Ishikawa (cell line): ENCODE results near the gene PALM3.

Source experiments
- CEBPB ChIP-seq: IDR thresholded peaks from 2 replicates; pipeline ENCODE4 v1.6.1; 2012
- CREB1 ChIP-seq: IDR thresholded peaks from 2 replicates; pipeline ENCODE4 v1.6.1; 2012; ENCODE audit warnings: low read depth
- EGR1 ChIP-seq: IDR thresholded peaks from 2 replicates; pipeline ENCODE4 v1.6.1; 2012
- EP300 ChIP-seq: IDR thresholded peaks from 2 replicates; pipeline ENCODE4 v1.6.1; 2012; ENCODE audit warnings: borderline replicate concordance
- FOXM1 ChIP-seq: IDR thresholded peaks from 2 replicates; pipeline ENCODE4 v1.6.1; 2012; ENCODE audit warnings: low read depth, borderline replicate concordance
- MAX ChIP-seq: IDR thresholded peaks from 2 replicates; pipeline ENCODE4 v1.6.1; 2012
- NFIC ChIP-seq: IDR thresholded peaks from 2 replicates; pipeline ENCODE4 v1.6.1; 2012
- RAD21 ChIP-seq: IDR thresholded peaks from 2 replicates; pipeline ENCODE4 v1.6.1; 2012; ENCODE audit warnings: low read depth
- REST ChIP-seq: IDR thresholded peaks from 2 replicates; pipeline ENCODE4 v1.6.1; 2012; ENCODE audit warnings: low read depth, mild to moderate bottlenecking
- TAF1 ChIP-seq: IDR thresholded peaks from 2 replicates; pipeline ENCODE4 v1.6.1; 2012; ENCODE audit warnings: low read depth, mild to moderate bottlenecking
- TCF12 ChIP-seq: IDR thresholded peaks from 2 replicates; pipeline ENCODE4 v1.6.1; 2012; ENCODE audit warnings: low read depth
- TEAD4 ChIP-seq: IDR thresholded peaks from 2 replicates; pipeline ENCODE4 v1.6.1; 2012
- USF1 ChIP-seq: IDR thresholded peaks from 2 replicates; pipeline ENCODE4 v1.6.1; 2012
- YY1 ChIP-seq: IDR thresholded peaks from 2 replicates; pipeline ENCODE4 v1.6.1; 2012; ENCODE audit warnings: low read depth
- ZBTB7A ChIP-seq: IDR thresholded peaks from 2 replicates; pipeline ENCODE4 v1.6.1; 2012; ENCODE audit warnings: low read depth

PALM3 gene

GRCh38 chr19:14055396-14055795 lies 6.5 kb downstream of the PALM3 start:
- TF ChIP-seq YY1, result no peak
- no peak for TF ChIP-seq CREB1

- TF ChIP-seq ZBTB7A, result no peak
- no peak for TF ChIP-seq RAD21
- no peak for TF ChIP-seq TAF1
- TF ChIP-seq USF1, result no peak
- TF ChIP-seq REST, result no peak
- no peak for TF ChIP-seq FOXM1
- no peak for TF ChIP-seq TCF12
- TF ChIP-seq CEBPB, result no peak
- TF ChIP-seq EGR1, result no peak
- TF ChIP-seq CREB1, result no peak
- TF ChIP-seq YY1, result no peak
- TF ChIP-seq MAX, result no peak
- no peak for TF ChIP-seq NFIC
- TF ChIP-seq TEAD4, result no peak
- TF ChIP-seq EP300, result no peak
Observed at GRCh38 chr19:14054721-14055120, 7.2 kb downstream of the PALM3 start.

GRCh38 chr19:14054099-14054498 lies 7.8 kb downstream of the PALM3 start:
- TF ChIP-seq REST (no peak), RAD21 (no peak), NFIC (no peak), ZBTB7A (no peak), TCF12 (no peak), USF1 (no peak), EP300 (no peak), CEBPB (no peak), YY1 (no peak), MAX (no peak), TAF1 (no peak), TEAD4 (no peak), FOXM1 (no peak), EGR1 (no peak), CREB1 (no peak)

GRCh38 chr19:14053500-14053899 lies 8.4 kb downstream of the PALM3 start:
- no peak for TF ChIP-seq TEAD4
- no peak for TF ChIP-seq TCF12
- TF ChIP-seq CREB1, result no peak
- TF ChIP-seq TAF1, result no peak
- TF ChIP-seq EGR1, result no peak
- TF ChIP-seq REST, result no peak
- no peak for TF ChIP-seq NFIC
- no peak for TF ChIP-seq YY1
- no peak for TF ChIP-seq USF1
- no peak for TF ChIP-seq CEBPB
- no peak for TF ChIP-seq FOXM1
- no peak for TF ChIP-seq MAX
- no peak for TF ChIP-seq ZBTB7A
- TF ChIP-seq EP300, result no peak
- TF ChIP-seq RAD21, result no peak
